DND-41 (cell line): ENCODE results near the gene PANK4.

Experiments
- ATAC-seq: fragments of 200-7000 bp; cut with Tn5 transposase; 3 replicates; pipeline ENCODE4 v1.9.1; 2021; ENCODE audit warnings: low read depth; ENCODE audit not compliant: insufficient read depth
- DNase-seq: peaks from one replicate; pipeline ENCODE4 v3.0.0-alpha.2; 2020
- H2AFZ ChIP-seq: 2 replicates; pipeline ENCODE4 v1.6.0; 2012; ENCODE audit warnings: low read depth, low read length
- H3K27ac ChIP-seq: 2 replicates; pipeline ENCODE4 v1.5.1; 2012; ENCODE audit warnings: low read length, inconsistent platforms
- H3K27me3 ChIP-seq: fragments of 200-600 bp; sonication (generic); 2 replicates; pipeline ENCODE4 v1.6.0; 2012; ENCODE audit warnings: low read length, mild to moderate bottlenecking, inconsistent platforms; ENCODE audit not compliant: insufficient read depth, poor library complexity
- H3K36me3 ChIP-seq: 2 replicates; pipeline ENCODE4 v1.5.1; 2012; ENCODE audit warnings: low read length, inconsistent platforms; ENCODE audit not compliant: insufficient read depth
- H3K4me1 ChIP-seq: 2 replicates; pipeline ENCODE4 v1.5.1; 2012; ENCODE audit warnings: mild to moderate bottlenecking, low read length; ENCODE audit not compliant: insufficient read depth
- H3K4me2 ChIP-seq: 2 replicates; pipeline ENCODE4 v1.6.0; 2012; ENCODE audit warnings: mild to moderate bottlenecking, moderate library complexity, low read length, inconsistent platforms; ENCODE audit not compliant: insufficient read depth
- H3K4me3 ChIP-seq, 2 experiments: fragments of 200-600 bp in 1 of 2; shearing (Covaris generic) in 1 of 2; 2 replicates each; pipeline ENCODE4 v1.5.1; 2012 to 2016; ENCODE audit warnings: inconsistent platforms in 2 of 2, low read length in 2 of 2, mild to moderate bottlenecking in 2 of 2, low read depth in 1 of 2, moderate library complexity in 1 of 2
- H3K79me2 ChIP-seq: 2 replicates; pipeline ENCODE4 v1.6.0; 2012; ENCODE audit warnings: low read length, inconsistent platforms; ENCODE audit not compliant: insufficient read depth
- H3K9ac ChIP-seq: 2 replicates; pipeline ENCODE4 v1.6.0; 2012; ENCODE audit warnings: low read depth, mild to moderate bottlenecking, inconsistent platforms, low read length, moderate library complexity
- H3K9me3 ChIP-seq: 2 replicates; pipeline ENCODE4 v1.5.1; 2012; ENCODE audit warnings: low read length, moderate library complexity, mild to moderate bottlenecking, inconsistent platforms; ENCODE audit not compliant: insufficient read depth, severe bottlenecking
- H4K20me1 ChIP-seq: 2 replicates; pipeline ENCODE4 v1.6.0; 2012; ENCODE audit warnings: low read length; ENCODE audit not compliant: insufficient read depth
- CTCF ChIP-seq: IDR thresholded peaks from 2 replicates; pipeline ENCODE4 v1.5.1; 2012; ENCODE audit warnings: borderline replicate concordance, low read length, moderate library complexity, mild to moderate bottlenecking; ENCODE audit not compliant: poor library complexity, severe bottlenecking; ENCODE audit errors: extremely low read depth
- EZH2 ChIP-seq: IDR thresholded peaks from 3 replicates; pipeline ENCODE4 v1.6.1; 2012; ENCODE audit warnings: borderline replicate concordance, low read depth, mild to moderate bottlenecking, moderate library complexity, low read length, inconsistent platforms; ENCODE audit not compliant: severe bottlenecking

Gene PANK4

GRCh38 chr1:2480236-2480985, 46.0 kb downstream of the PANK4 start:
- no peak for DNase-seq
- H3K27me3 ChIP-seq = no peaks in the 10 kb centered on the region

GRCh38 chr1:2479618-2480017, 46.8 kb downstream of the PANK4 start:
- peaks cover 25% of the 10 kb centered on the region for H4K20me1 ChIP-seq
- H3K4me3 ChIP-seq = no peak overlapping the region
- no peaks in the 10 kb centered on the region for H3K4me1 ChIP-seq
- H3K79me2 ChIP-seq = no peaks in the 10 kb centered on the region
- no peak for ATAC-seq
- no peak for DNase-seq
- no peak overlapping the region for H3K9ac ChIP-seq
- no peak for TF ChIP-seq EZH2
- no peak for TF ChIP-seq CTCF
- no peaks in the 10 kb centered on the region for H3K27me3 ChIP-seq
- no peak overlapping the region for H3K27ac ChIP-seq
- H3K36me3 ChIP-seq = no peaks in the 10 kb centered on the region
- no peak overlapping the region for H2AFZ ChIP-seq
- no peak overlapping the region for H3K4me2 ChIP-seq
- no peaks in the 10 kb centered on the region for H3K9me3 ChIP-seq

More at GRCh38 chr1:2480236-2480985, 46.0 kb downstream of the PANK4 start:
- no peak overlapping the region for H3K9ac ChIP-seq
- H3K9me3 ChIP-seq = no peaks in the 10 kb centered on the region
- H4K20me1 ChIP-seq = peaks cover 25% of the 10 kb centered on the region
- ATAC-seq = no peak
- H3K4me3 ChIP-seq = no peak overlapping the region
- H3K27ac ChIP-seq = no peak overlapping the region
- H3K4me1 ChIP-seq = no peaks in the 10 kb centered on the region
- H3K79me2 ChIP-seq = no peaks in the 10 kb centered on the region
- no peak for TF ChIP-seq EZH2
- no peak overlapping the region for H2AFZ ChIP-seq
- no peaks in the 10 kb centered on the region for H3K36me3 ChIP-seq
- H3K4me2 ChIP-seq = no peak overlapping the region

GRCh38 chr1:2479186-2479585, 47.2 kb downstream of the PANK4 start:
- no peak for ATAC-seq
- Histone ChIP-seq H3K27ac (no peak overlapping the region), H3K27me3 (no peaks in the 10 kb centered on the region), H3K9me3 (no peaks in the 10 kb centered on the region), H4K20me1 (peaks cover 25% of the 10 kb centered on the region), H3K36me3 (no peaks in the 10 kb centered on the region), H3K9ac (no peak overlapping the region), H3K4me3 (no peak overlapping the region), H3K79me2 (no peaks in the 10 kb centered on the region), H3K4me2 (no peak overlapping the region), H3K4me1 (no peaks in the 10 kb centered on the region), H2AFZ (no peak overlapping the region)
- DNase-seq = no peak
- TF ChIP-seq CTCF (no peak), EZH2 (no peak)

GRCh38 chr1:2477791-2478499, 48.5 kb downstream of the PANK4 start:
- no peak for DNase-seq
- H3K4me1 ChIP-seq = no peaks in the 10 kb centered on the region
- H3K36me3 ChIP-seq = no peaks in the 10 kb centered on the region
- H3K27ac ChIP-seq = no peak overlapping the region
- H4K20me1 ChIP-seq = peaks cover 29% of the 10 kb centered on the region
- no peaks in the 10 kb centered on the region for H3K79me2 ChIP-seq
- H3K27me3 ChIP-seq = no peaks in the 10 kb centered on the region
- TF ChIP-seq EZH2 (no peak), CTCF (no peak)
- no peak overlapping the region for H3K9ac ChIP-seq
- no peak overlapping the region for H3K4me2 ChIP-seq
- H3K9me3 ChIP-seq = no peaks in the 10 kb centered on the region
- no peak overlapping the region for H3K4me3 ChIP-seq
- ATAC-seq = no peak
- H2AFZ ChIP-seq = no peak overlapping the region
